ENCODE measurements around the gene TMEM120B.
"Not testable (repeated sequence)": the region's sequence is repeated elsewhere in the genome, so short reads cannot be mapped to it uniquely, and the experiment has no call there.

The TMEM120B gene

GRCh38 chr12:121709478-121709961 is 3.0 kb upstream of the TMEM120B start:
- DNase-seq = no peak

GRCh38 chr12:121711361-121712189 is 977 bp upstream of the TMEM120B start:
- DNase-seq = no peak

- peak; percentile 68 for DNase-seq
Measured at GRCh38 chr12:121712190-121712460, 427 bp upstream of the TMEM120B start.

- peak; percentile 57 for DNase-seq
Measured at GRCh38 chr12:121713257-121713777, 765 bp downstream of the TMEM120B start.

- DNase-seq = peak; percentile 38
Measured at GRCh38 chr12:121713793-121714192, 1.2 kb downstream of the TMEM120B start.

- DNase-seq = peak; percentile 13
Measured at GRCh38 chr12:121715055-121715454, 2.5 kb downstream of the TMEM120B start.

- DNase-seq = no peak
Measured at GRCh38 chr12:121715862-121716435, 3.4 kb downstream of the TMEM120B start.

GRCh38 chr12:121717041-121717699 is 4.6 kb downstream of the TMEM120B start:
- peak; percentile 20 for DNase-seq

- peak; percentile 20 for DNase-seq
Measured at GRCh38 chr12:121718653-121719239, 6.2 kb downstream of the TMEM120B start.

GRCh38 chr12:121719926-121720414 is 7.4 kb downstream of the TMEM120B start:
- no peak for DNase-seq

GRCh38 chr12:121720762-121721161 is 8.2 kb downstream of the TMEM120B start:
- DNase-seq = no peak

GRCh38 chr12:121722511-121722910 is 10.0 kb downstream of the TMEM120B start:
- DNase-seq = no peak

GRCh38 chr12:121723200-121723599 is 10.6 kb downstream of the TMEM120B start:
- DNase-seq = no peak

GRCh38 chr12:121724925-121725324 is 12.4 kb downstream of the TMEM120B start:
- no peak for DNase-seq

GRCh38 chr12:121725423-121725822 is 12.9 kb downstream of the TMEM120B start:
- no peak for DNase-seq

- DNase-seq = no peak
Measured at GRCh38 chr12:121729021-121729420, 16.5 kb downstream of the TMEM120B start.

GRCh38 chr12:121731473-121731872 is 18.9 kb downstream of the TMEM120B start:
- no peak for DNase-seq

GRCh38 chr12:121733849-121734248 is 21.3 kb downstream of the TMEM120B start:
- DNase-seq = no peak

GRCh38 chr12:121738340-121738858 is 25.8 kb downstream of the TMEM120B start:
- DNase-seq = no peak

GRCh38 chr12:121740847-121741246 is 28.3 kb downstream of the TMEM120B start:
- no peak for DNase-seq

- DNase-seq = no peak
Measured at GRCh38 chr12:121741743-121742142, 29.2 kb downstream of the TMEM120B start.

- not testable (repeated sequence) for DNase-seq
Measured at GRCh38 chr12:121745545-121745944, 33.0 kb downstream of the TMEM120B start.

- DNase-seq = peak; percentile 23
Measured at GRCh38 chr12:121748218-121748570, 35.6 kb downstream of the TMEM120B start.

Data from NCI-H69 (cell line).